WI38 (cell line): Measurements from ENCODE around the gene CYP2U1.
"Not testable (repeated sequence)": the region's sequence is repeated elsewhere in the genome, so short reads cannot be mapped to it uniquely, and the experiment has no call there.

ENCODE experiments used
- H3K4me3 ChIP-seq: 2 replicates; pipeline ENCODE4 v1.5.1; 2011; ENCODE audit warnings: low read depth, mild to moderate bottlenecking, control low read depth, low read length
- CTCF ChIP-seq: IDR thresholded peaks from 2 replicates; pipeline ENCODE4 v1.5.1; 2012; ENCODE audit warnings: low read depth, mild to moderate bottlenecking, control low read depth, low read length

CYP2U1 gene

GRCh38 chr4:107950746-107951540 lies 19.6 kb downstream of the CYP2U1 start:
- no peak for TF ChIP-seq CTCF
- no peak overlapping the region for H3K4me3 ChIP-seq

GRCh38 chr4:107951551-107951950 lies 20.2 kb downstream of the CYP2U1 start:
- no peak overlapping the region for H3K4me3 ChIP-seq
- no peak for TF ChIP-seq CTCF

GRCh38 chr4:107956011-107956410 lies 24.7 kb downstream of the CYP2U1 start:
- no peak overlapping the region for H3K4me3 ChIP-seq
- TF ChIP-seq CTCF = no peak

- no peak for TF ChIP-seq CTCF
- no peak overlapping the region for H3K4me3 ChIP-seq
Observed at GRCh38 chr4:107966903-107967302, 35.6 kb downstream of the CYP2U1 start.

GRCh38 chr4:107967519-107967918 lies 36.2 kb downstream of the CYP2U1 start:
- not testable (repeated sequence) for H3K4me3 ChIP-seq

GRCh38 chr4:107967921-107968320 lies 36.6 kb downstream of the CYP2U1 start:
- H3K4me3 ChIP-seq = not testable (repeated sequence)

GRCh38 chr4:107970063-107970798 lies 38.9 kb downstream of the CYP2U1 start:
- H3K4me3 ChIP-seq = no peak overlapping the region
- no peak for TF ChIP-seq CTCF

- no peak for TF ChIP-seq CTCF
- no peak overlapping the region for H3K4me3 ChIP-seq
Observed at GRCh38 chr4:107972605-107973004, 41.3 kb downstream of the CYP2U1 start.
